CD14-positive monocyte (primary cell): Measurements from ENCODE around the gene MAPK8IP1. TPM values are rescaled to one million over a fixed set of nuclear protein-coding genes. Genes with fewer than 3 reads are reported as not detected.

ENCODE experiments used
- DNase-seq, 3 donors: peaks; one replicate each; pipeline ENCODE4 v3.0.0-alpha.2; 2011 to 2022
- H2AFZ ChIP-seq: 2 replicates; pipeline ENCODE4 v1.6.0; 2012; ENCODE audit warnings: mild to moderate bottlenecking, low read depth, low read length, inconsistent platforms; ENCODE audit not compliant: insufficient read depth, poor library complexity, severe bottlenecking
- H3K27ac ChIP-seq, 2 donors: 1 replicate in 1 of 2; 2 replicates in 1 of 2; pipeline ENCODE4 v1.5.1; 2012 to 2013; ENCODE audit warnings: low read length in 2 of 2, control low read depth in 1 of 2, inconsistent platforms in 1 of 2, low read depth in 1 of 2, mild to moderate bottlenecking in 1 of 2
- H3K27me3 ChIP-seq, 2 donors: one replicate each; pipeline versions ENCODE4 v1.6.0 to v1.6.1; 2011 to 2013; ENCODE audit warnings: low read length in 2 of 2; ENCODE audit not compliant: control insufficient read depth in 2 of 2, insufficient read depth in 2 of 2
- H3K36me3 ChIP-seq, 2 donors: replicated peaks in 1 of 2; 1 replicate in 1 of 2; 2 replicates in 1 of 2; pipeline versions ENCODE4 v1.5.1 to v1.6.1; 2012 to 2013; ENCODE audit warnings: low read length in 2 of 2, control low read depth in 1 of 2, inconsistent platforms in 1 of 2, mild to moderate bottlenecking in 1 of 2; ENCODE audit not compliant: insufficient read depth in 2 of 2, control insufficient read depth in 1 of 2
- H3K4me1 ChIP-seq, 2 donors: 1 replicate in 1 of 2; 2 replicates in 1 of 2; pipeline versions ENCODE4 v1.5.1 to v1.6.1; 2012 to 2013; ENCODE audit warnings: low read length in 2 of 2, control low read depth in 1 of 2, inconsistent platforms in 1 of 2, mild to moderate bottlenecking in 1 of 2, moderate library complexity in 1 of 2; ENCODE audit not compliant: insufficient read depth in 2 of 2, control insufficient read depth in 1 of 2
- H3K4me2 ChIP-seq: replicated peaks from 2 replicates; pipeline ENCODE3; 2012; ENCODE audit warnings: low read length, moderate library complexity, mild to moderate bottlenecking; ENCODE audit not compliant: poor library complexity, severe bottlenecking; ENCODE audit errors: extremely low read depth
- H3K4me3 ChIP-seq, 3 experiments: fragments of 200-600 bp in 1 of 3; sonication (generic) in 1 of 3; replicated peaks in 1 of 3; 1 replicate in 2 of 3; 2 replicates in 1 of 3; pipeline ENCODE4 v1.5.1; 2011 to 2013; ENCODE audit warnings: low read length in 3 of 3, mild to moderate bottlenecking in 3 of 3, control low read depth in 2 of 3, low read depth in 2 of 3, inconsistent platforms in 1 of 3, moderate library complexity in 1 of 3
- H3K79me2 ChIP-seq: 2 replicates; pipeline ENCODE4 v1.6.0; 2012; ENCODE audit warnings: mild to moderate bottlenecking, control low read depth, inconsistent platforms, low read length, moderate library complexity; ENCODE audit not compliant: insufficient read depth
- H3K9ac ChIP-seq: 2 replicates; pipeline ENCODE4 v1.6.0; 2017; ENCODE audit warnings: low read length, mild to moderate bottlenecking; ENCODE audit not compliant: insufficient read depth, poor library complexity, severe bottlenecking
- H3K9me3 ChIP-seq, 2 donors: replicated peaks in 1 of 2; 1 replicate in 1 of 2; 2 replicates in 1 of 2; pipeline versions ENCODE4 v1.5.1 to v1.6.1; 2012 to 2013; ENCODE audit warnings: low read length in 2 of 2, control low read depth in 1 of 2; ENCODE audit not compliant: control insufficient read depth in 1 of 2, insufficient read depth in 1 of 2
- H4K20me1 ChIP-seq: 2 replicates; pipeline ENCODE4 v1.6.0; 2012; ENCODE audit warnings: mild to moderate bottlenecking, low read length, control low read depth, moderate library complexity; ENCODE audit not compliant: insufficient read depth
- H3K27ac Mint-ChIP-seq, 7 donors: one replicate each; pipeline ENCODE4 v1.8.0; 2020; ENCODE audit warnings: mild to moderate bottlenecking in 7 of 7, mixed read lengths in 7 of 7, moderate library complexity in 6 of 7, inconsistent platforms in 2 of 7
- H3K27me3 Mint-ChIP-seq, 3 donors: one replicate each; pipeline ENCODE4 v1.8.0; 2021 to 2022; ENCODE audit warnings: low read depth in 3 of 3, mild to moderate bottlenecking in 3 of 3, mixed read lengths in 3 of 3, moderate library complexity in 3 of 3, inconsistent platforms in 1 of 3
- H3K36me3 Mint-ChIP-seq, 2 donors: one replicate each; pipeline ENCODE4 v1.8.0; 2020; ENCODE audit warnings: mixed read lengths in 2 of 2, inconsistent platforms in 1 of 2, mild to moderate bottlenecking in 1 of 2
- H3K4me1 Mint-ChIP-seq: one replicate; pipeline ENCODE4 v1.8.0; 2020; ENCODE audit warnings: mild to moderate bottlenecking, mixed read lengths
- H3K4me3 Mint-ChIP-seq, 2 donors: one replicate each; pipeline ENCODE4 v1.8.0; 2020; ENCODE audit warnings: mild to moderate bottlenecking in 2 of 2, mixed read lengths in 2 of 2, moderate library complexity in 1 of 2
- H3K9me3 Mint-ChIP-seq, 7 donors: one replicate each; pipeline ENCODE4 v1.8.0; 2020 to 2022; ENCODE audit warnings: mixed read lengths in 7 of 7, mild to moderate bottlenecking in 6 of 7, moderate library complexity in 6 of 7, inconsistent platforms in 2 of 7
- WGBS: methylation state at CpG from one replicate; pipeline ENCODE4 v1.1.5; 2013; ENCODE audit warnings: missing lambda C conversion rate; ENCODE audit not compliant: insufficient coverage; 5-methylcytosine and 5-hydroxymethylcytosine counted together
- intact Hi-C, 2 donors: fragments of 100-400 bp; cut with micrococcal nuclease; formaldehyde crosslinking; loops; one replicate each; pipeline versions ENCODE4 v1.15.0 to v1.15.1; 2023
- polyA plus RNA-seq, 3 donors: library from polyadenylated mRNA; depleted of rRNA in 1 of 3; unstranded in 2 of 3; stranded (reverse) in 1 of 3; fragments of 300-500 nt in 2 of 3; fragments of >200 nt in 1 of 3; fragmentation: Illumina TruSeq in 2 of 3; gene quantifications; 1 replicate in 2 of 3; 2 replicates in 1 of 3; pipeline ENCODE4 v1.2.3, GENCODE V29; 2012 to 2021
- TF ChIP-seq, protein P1 (sequence below): fragments of 200-600 bp; IDR thresholded peaks from one replicate; pipeline ENCODE4 v1.8.0; 2022; ENCODE audit warnings: antibody characterized with exemption, mild to moderate bottlenecking

MAPK8IP1 gene
- polyA plus RNA-seq, 3 donors = 0.93 TPM; not detected in 2

DNA sequence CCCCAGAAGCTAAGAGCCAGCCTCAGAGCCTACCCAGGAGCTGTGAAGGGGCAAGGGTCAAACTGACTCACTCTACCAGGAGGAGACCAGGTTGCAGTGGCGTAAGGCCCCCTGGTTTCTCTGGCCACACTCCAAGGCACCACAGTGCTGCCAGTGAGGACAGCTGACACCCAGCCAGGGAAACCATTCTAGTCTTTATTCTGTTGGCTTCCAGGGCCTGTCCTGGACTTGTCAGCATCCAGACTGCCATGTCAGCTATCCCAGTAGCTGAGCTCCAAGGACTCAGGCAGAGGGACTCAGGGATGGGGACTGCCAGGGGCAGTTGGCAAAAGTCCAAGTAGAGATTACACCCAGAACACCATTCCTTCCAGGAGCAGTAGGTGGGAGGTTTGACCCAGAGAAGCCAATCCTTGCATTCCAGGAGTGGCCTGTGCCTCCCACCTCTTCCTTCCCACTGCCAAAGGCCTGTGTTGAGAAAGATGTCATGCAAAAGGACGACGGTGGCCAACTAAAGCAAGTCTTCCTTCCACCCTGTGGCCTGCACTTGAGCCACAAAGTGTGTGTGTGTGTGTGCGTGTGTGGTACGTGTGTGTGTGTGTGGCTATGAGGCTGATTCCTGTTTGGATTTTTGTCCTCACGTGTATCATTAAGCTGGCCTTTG, 3.6 kb upstream of the MAPK8IP1 start:
- peaks cover 5 to 6% of the 10 kb centered on the region in 2 donors for H3K4me1 ChIP-seq
- H3K9me3 ChIP-seq = no peaks in the 10 kb centered on the region
- Mint-ChIP-seq H3K4me1 (peaks cover 3% of the 10 kb centered on the region), H3K27ac (no peak overlapping the region), H3K9me3 (peaks cover 0 to 5% (median 0%) of the 10 kb centered on the region in 7 donors), H3K27me3 (peaks cover 8 to 24% (median 16%) of the 10 kb centered on the region in 3 donors), H3K36me3 (peaks cover 45 to 49% of the 10 kb centered on the region in 2 donors), H3K4me3 (no peak overlapping the region)
- no peak overlapping the region for H3K9ac ChIP-seq
- no peak overlapping the region for H3K4me2 ChIP-seq
- TF ChIP-seq, protein P1, sequence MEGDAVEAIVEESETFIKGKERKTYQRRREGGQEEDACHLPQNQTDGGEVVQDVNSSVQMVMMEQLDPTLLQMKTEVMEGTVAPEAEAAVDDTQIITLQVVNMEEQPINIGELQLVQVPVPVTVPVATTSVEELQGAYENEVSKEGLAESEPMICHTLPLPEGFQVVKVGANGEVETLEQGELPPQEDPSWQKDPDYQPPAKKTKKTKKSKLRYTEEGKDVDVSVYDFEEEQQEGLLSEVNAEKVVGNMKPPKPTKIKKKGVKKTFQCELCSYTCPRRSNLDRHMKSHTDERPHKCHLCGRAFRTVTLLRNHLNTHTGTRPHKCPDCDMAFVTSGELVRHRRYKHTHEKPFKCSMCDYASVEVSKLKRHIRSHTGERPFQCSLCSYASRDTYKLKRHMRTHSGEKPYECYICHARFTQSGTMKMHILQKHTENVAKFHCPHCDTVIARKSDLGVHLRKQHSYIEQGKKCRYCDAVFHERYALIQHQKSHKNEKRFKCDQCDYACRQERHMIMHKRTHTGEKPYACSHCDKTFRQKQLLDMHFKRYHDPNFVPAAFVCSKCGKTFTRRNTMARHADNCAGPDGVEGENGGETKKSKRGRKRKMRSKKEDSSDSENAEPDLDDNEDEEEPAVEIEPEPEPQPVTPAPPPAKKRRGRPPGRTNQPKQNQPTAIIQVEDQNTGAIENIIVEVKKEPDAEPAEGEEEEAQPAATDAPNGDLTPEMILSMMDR = no peak
- H2AFZ ChIP-seq = no peak overlapping the region
- H3K27ac ChIP-seq = no peak overlapping the region
- DNase-seq = no peak
- intact Hi-C loops = no loop called here
- peaks cover 48 to 50% of the 10 kb centered on the region in 2 donors for H3K36me3 ChIP-seq
- 100% methylated on average over 1 of the region's 6 CpGs for WGBS
- H4K20me1 ChIP-seq = peaks cover 25% of the 10 kb centered on the region
- H3K79me2 ChIP-seq = no peaks in the 10 kb centered on the region
- peaks cover 11 to 17% of the 10 kb centered on the region in 2 donors for H3K27me3 ChIP-seq
- no peak overlapping the region for H3K4me3 ChIP-seq

DNA sequence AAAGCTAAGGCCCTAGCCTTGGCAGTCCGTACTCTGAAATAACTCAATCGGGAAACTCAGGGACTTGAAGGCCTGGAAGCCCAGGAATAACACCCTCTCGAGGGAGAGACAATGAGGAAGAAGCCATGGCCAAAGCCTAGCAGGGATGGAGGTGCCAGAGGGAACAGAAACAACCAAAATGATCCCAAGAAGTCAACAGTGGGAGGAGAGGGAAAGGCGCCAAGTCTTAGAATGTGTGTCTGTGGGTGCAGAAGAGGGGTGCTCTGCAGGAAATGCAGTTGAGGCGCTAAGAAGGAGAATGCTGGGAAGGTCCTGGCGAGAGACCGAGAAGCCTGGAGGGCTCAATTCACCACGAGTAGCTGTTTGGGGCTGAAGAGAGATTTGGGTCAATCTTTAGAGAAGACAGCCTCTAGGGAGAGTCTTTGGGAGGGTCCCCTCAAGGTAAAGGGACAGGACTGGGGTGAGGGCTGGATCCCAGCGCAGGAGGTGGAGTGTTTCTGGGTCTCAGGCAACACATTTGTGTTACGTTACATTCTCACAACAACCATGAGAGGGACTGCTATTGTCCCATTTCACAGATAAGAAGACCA, 760 bp upstream of the MAPK8IP1 start:
- peaks cover 28 to 29% of the 10 kb centered on the region in 2 donors for H3K36me3 ChIP-seq
- peaks cover 5 to 6% of the 10 kb centered on the region in 2 donors for H3K4me1 ChIP-seq
- peaks cover 25% of the 10 kb centered on the region for H4K20me1 ChIP-seq
- 93% methylated on average over 8 of the region's 10 CpGs for WGBS
- intact Hi-C loops = no loop called here
- H3K9me3 ChIP-seq = no peaks in the 10 kb centered on the region
- H3K4me3 ChIP-seq = no peak overlapping the region
- H3K79me2 ChIP-seq = no peaks in the 10 kb centered on the region
- no peak overlapping the region for H3K9ac ChIP-seq
- Mint-ChIP-seq H3K36me3 (peaks cover 25 to 27% of the 10 kb centered on the region in 2 donors), H3K27ac (no peak overlapping the region), H3K4me1 (peaks cover 3% of the 10 kb centered on the region), H3K27me3 (peaks cover 16 to 43% (median 29%) of the 10 kb centered on the region in 3 donors), H3K4me3 (peak overlapping the region; percentile 64 to 89), H3K9me3 (peaks cover 0 to 5% (median 0%) of the 10 kb centered on the region in 7 donors)
- TF ChIP-seq, protein P1 = no peak
- H3K4me2 ChIP-seq = no peak overlapping the region
- peaks cover 14 to 26% of the 10 kb centered on the region in 2 donors for H3K27me3 ChIP-seq
- no peak overlapping the region for H2AFZ ChIP-seq
- H3K27ac ChIP-seq = no peak overlapping the region
- no peak for DNase-seq
